Parathyroid adenoma (tissue), 2 donors: ENCODE data around the gene APOBEC4.

Source experiments
- H2AFZ ChIP-seq: fragments of 300-600 bp; sonication (generic); one replicate; pipeline ENCODE4 v1.7.0; 2017; ENCODE audit warnings: antibody characterized with exemption, mild to moderate bottlenecking
- H3K27ac ChIP-seq: fragments of 300-600 bp; sonication (generic); one replicate; pipeline ENCODE4 v1.7.0; 2017
- H3K27me3 ChIP-seq: fragments of 300-600 bp; sonication (generic); one replicate; pipeline ENCODE4 v1.7.0; 2017; ENCODE audit warnings: low read length; ENCODE audit not compliant: control insufficient read depth, insufficient read depth
- H3K36me3 ChIP-seq: fragments of 300-600 bp; sonication (generic); one replicate; pipeline ENCODE4 v1.7.0; 2017; ENCODE audit warnings: low read length; ENCODE audit not compliant: control insufficient read depth, insufficient read depth
- H3K4me1 ChIP-seq: fragments of 300-600 bp; sonication (generic); one replicate; pipeline ENCODE4 v1.7.0; 2017; ENCODE audit warnings: control low read depth
- H3K4me2 ChIP-seq: fragments of 300-600 bp; sonication (generic); one replicate; pipeline ENCODE4 v1.7.0; 2017; ENCODE audit warnings: low read length
- H3K4me3 ChIP-seq: fragments of 300-600 bp; sonication (generic); one replicate; pipeline ENCODE4 v1.7.0; 2017; ENCODE audit warnings: low read depth, low read length
- H3K79me2 ChIP-seq: fragments of 300-600 bp; sonication (generic); one replicate; pipeline ENCODE4 v1.7.0; 2017; ENCODE audit warnings: control low read depth
- H3K9ac ChIP-seq: fragments of 300-600 bp; sonication (generic); one replicate; pipeline ENCODE4 v1.7.0; 2017; ENCODE audit warnings: mild to moderate bottlenecking
- H3K9me3 ChIP-seq: fragments of 300-600 bp; sonication (generic); one replicate; pipeline ENCODE4 v1.7.0; 2017; ENCODE audit warnings: low read length; ENCODE audit not compliant: control insufficient read depth
- CTCF ChIP-seq: fragments of 300-600 bp; sonication (generic); IDR thresholded peaks from one replicate; pipeline ENCODE4 v1.7.0; 2017; ENCODE audit warnings: antibody characterized with exemption, mild to moderate bottlenecking
- donor health status: primary hyperparathyroidism.

Gene APOBEC4

DNA sequence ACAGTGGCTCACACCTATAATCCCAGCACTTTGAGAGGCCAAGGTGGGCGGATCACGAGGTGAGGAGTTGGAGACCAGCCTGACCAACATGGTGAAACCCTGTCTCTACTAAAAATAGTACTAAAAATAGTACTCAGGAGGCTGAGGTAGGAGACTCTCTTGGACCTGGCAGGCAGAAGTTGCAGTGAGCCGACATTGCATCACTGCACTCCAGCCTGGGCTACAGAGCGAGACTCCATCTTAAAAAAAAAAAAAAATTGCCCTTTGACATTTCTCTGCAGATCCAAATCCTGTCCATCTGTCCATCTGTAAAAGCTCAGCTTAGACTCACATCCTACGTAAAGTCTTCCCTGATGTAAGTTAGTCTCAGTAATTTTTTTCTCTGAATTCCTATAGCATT is 56.6 kb downstream of the APOBEC4 start:
- no peak overlapping the region for H2AFZ ChIP-seq
- no peaks in the 10 kb centered on the region for H3K27me3 ChIP-seq
- no peaks in the 10 kb centered on the region for H3K4me1 ChIP-seq
- H3K4me2 ChIP-seq, result no peak overlapping the region
- H3K4me3 ChIP-seq, result no peak overlapping the region
- H3K36me3 ChIP-seq, result no peaks in the 10 kb centered on the region
- H3K27ac ChIP-seq, result no peak overlapping the region
- no peaks in the 10 kb centered on the region for H3K79me2 ChIP-seq
- no peaks in the 10 kb centered on the region for H3K9me3 ChIP-seq
- no peak for TF ChIP-seq CTCF
- H3K9ac ChIP-seq, result no peak overlapping the region
